ENCODE results near the gene ATP9A. TPM values are rescaled to one million over a fixed set of nuclear protein-coding genes. Genes with fewer than 3 reads are reported as not detected.

ATP9A gene
- total RNA-seq, 2 experiments from 2014 or later, result 0.11 to 0.19 TPM

DNA sequence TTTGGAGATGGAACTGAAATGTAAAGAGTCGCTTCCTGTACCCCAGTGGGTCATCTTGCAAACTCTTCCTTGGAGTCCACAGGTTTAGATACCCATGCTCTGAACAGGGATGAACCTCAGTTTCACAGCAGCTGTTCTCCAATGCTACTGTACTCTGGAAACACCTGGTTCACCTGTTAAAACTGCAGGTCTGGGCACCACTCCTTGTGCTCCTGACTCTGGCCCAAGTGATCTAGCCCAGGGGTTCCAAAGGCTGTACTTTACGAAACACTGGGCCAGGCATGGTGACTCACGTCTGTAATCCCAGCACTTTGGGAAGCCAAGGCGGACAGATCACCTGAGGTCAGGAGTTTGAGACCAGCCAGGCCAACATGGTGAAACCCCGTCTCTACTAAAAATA lies 102.1 kb downstream of the ATP9A start:
- CTCF ChIA-PET, result no interaction called here
- Mint-ChIP-seq H3K36me3 (ENCODE audit: low read depth) (no peaks in the 10 kb centered on the region), H3K9me3 (no peaks in the 10 kb centered on the region), H3K27ac (no peak overlapping the region), H3K4me1 (ENCODE audit: low read depth) (peaks cover 19% of the 10 kb centered on the region), H3K4me3 (no peak overlapping the region), H3K27me3 (peaks cover 3% of the 10 kb centered on the region)
- H3K27me3 ChIP-seq (ENCODE audit: control insufficient read depth in 1 of 2, insufficient read depth in 2 of 2, low read length in 2 of 2), result no peaks in the 10 kb centered on the region
- H3K4me3 ChIP-seq (ENCODE audit: low read length), result no peak overlapping the region
- DNase-seq (no peak), ATAC-seq (ENCODE audit: poor library complexity) (no peak)
- POLR2A ChIA-PET, result no interaction called here
- H3K36me3 ChIP-seq (ENCODE audit: insufficient read depth, low read length), result no peaks in the 10 kb centered on the region
- TF ChIP-seq, protein P1, sequence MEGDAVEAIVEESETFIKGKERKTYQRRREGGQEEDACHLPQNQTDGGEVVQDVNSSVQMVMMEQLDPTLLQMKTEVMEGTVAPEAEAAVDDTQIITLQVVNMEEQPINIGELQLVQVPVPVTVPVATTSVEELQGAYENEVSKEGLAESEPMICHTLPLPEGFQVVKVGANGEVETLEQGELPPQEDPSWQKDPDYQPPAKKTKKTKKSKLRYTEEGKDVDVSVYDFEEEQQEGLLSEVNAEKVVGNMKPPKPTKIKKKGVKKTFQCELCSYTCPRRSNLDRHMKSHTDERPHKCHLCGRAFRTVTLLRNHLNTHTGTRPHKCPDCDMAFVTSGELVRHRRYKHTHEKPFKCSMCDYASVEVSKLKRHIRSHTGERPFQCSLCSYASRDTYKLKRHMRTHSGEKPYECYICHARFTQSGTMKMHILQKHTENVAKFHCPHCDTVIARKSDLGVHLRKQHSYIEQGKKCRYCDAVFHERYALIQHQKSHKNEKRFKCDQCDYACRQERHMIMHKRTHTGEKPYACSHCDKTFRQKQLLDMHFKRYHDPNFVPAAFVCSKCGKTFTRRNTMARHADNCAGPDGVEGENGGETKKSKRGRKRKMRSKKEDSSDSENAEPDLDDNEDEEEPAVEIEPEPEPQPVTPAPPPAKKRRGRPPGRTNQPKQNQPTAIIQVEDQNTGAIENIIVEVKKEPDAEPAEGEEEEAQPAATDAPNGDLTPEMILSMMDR (IDR thresholded peaks at IDR 0.05), result no peak
- H3K27ac ChIP-seq (ENCODE audit: low read depth in 1 of 2, low read length in 2 of 2), result no peak overlapping the region
- H3K9me3 ChIP-seq (ENCODE audit: control insufficient read depth in 1 of 2, insufficient read depth in 1 of 2, low read length in 2 of 2), result no peaks in the 10 kb centered on the region
- intact Hi-C loops (cut with DNase I, micrococcal nuclease), result no loop called here
- H3K4me1 ChIP-seq (ENCODE audit: insufficient read depth, low read length), result peaks cover 17% of the 10 kb centered on the region

DNA sequence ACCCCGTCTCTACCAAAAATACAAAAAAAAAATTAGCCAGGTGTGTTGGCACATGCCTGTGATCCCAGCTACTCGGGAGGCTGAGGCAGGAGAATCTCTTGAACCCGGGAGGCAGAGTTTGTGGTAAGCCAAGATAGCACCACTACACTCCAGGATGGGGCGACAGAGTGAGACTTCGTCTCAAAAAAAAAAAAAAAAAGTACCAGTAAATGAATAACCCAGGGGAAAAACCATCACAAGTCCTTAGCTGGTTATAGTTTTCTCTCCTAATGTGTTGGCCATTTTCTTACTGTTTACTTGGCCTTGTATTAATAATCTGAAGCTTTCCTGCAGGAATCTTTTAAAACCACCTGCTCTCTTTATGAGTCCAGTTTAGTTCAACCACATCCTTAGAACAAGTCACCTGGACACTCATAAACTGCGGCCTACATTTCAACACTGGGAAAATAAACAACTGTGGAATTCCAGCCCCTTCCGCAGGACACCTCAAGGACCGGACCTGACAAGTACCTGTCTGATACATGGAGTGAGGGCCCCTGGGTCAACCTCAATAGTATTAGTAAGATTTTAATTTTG lies 102.6 kb downstream of the ATP9A start:
- H3K4me1 ChIP-seq (ENCODE audit: insufficient read depth, low read length), result peaks cover 19% of the 10 kb centered on the region
- no peaks in the 10 kb centered on the region for H3K36me3 ChIP-seq (ENCODE audit: insufficient read depth, low read length)
- peaks cover 3% of the 10 kb centered on the region for H3K27me3 Mint-ChIP-seq
- TF ChIP-seq, protein P1 (IDR thresholded peaks at IDR 0.05), result no peak
- H3K4me3 Mint-ChIP-seq, result no peak overlapping the region
- peaks cover 19% of the 10 kb centered on the region for H3K4me1 Mint-ChIP-seq (ENCODE audit: low read depth)
- ChIA-PET POLR2A (no interaction called here), CTCF (no interaction called here)
- H3K27ac ChIP-seq (ENCODE audit: low read depth in 1 of 2, low read length in 2 of 2), result no peak overlapping the region
- H3K9me3 Mint-ChIP-seq, result no peaks in the 10 kb centered on the region
- no peaks in the 10 kb centered on the region for H3K9me3 ChIP-seq (ENCODE audit: control insufficient read depth in 1 of 2, insufficient read depth in 1 of 2, low read length in 2 of 2)
- H3K36me3 Mint-ChIP-seq (ENCODE audit: low read depth), result no peaks in the 10 kb centered on the region
- DNase-seq (no peak), ATAC-seq (ENCODE audit: poor library complexity) (no peak)
- no peak overlapping the region for H3K27ac Mint-ChIP-seq
- intact Hi-C loops (cut with DNase I, micrococcal nuclease), result no loop called here
- H3K27me3 ChIP-seq (ENCODE audit: control insufficient read depth in 1 of 2, insufficient read depth in 2 of 2, low read length in 2 of 2), result no peaks in the 10 kb centered on the region
- no peak overlapping the region for H3K4me3 ChIP-seq (ENCODE audit: low read length)

DNA sequence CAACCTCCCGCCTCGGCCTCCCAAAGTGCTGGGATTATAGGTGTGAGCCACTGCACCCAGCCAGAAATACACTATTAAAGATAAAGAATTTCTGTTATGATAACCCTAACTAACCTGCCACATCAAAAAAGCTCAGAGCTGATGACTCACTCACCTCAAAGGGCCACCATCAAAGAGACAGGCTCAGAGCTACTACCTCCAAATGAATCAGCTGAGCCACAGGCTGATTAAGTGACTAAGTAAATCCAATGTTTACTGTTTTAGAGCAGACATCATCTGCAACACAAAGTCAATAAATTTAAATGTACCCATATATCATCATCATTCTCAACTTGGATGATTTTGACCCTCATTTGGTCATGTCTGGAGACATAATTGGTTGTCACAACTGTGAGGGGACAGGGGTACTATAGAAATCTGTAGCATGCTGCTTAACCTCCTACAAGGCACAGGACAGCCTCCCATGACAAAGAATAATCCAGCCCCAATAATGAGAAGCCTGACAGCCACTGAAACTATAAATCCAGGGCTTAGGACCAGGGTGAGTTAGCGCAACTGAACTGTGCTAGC lies 106.5 kb downstream of the ATP9A start:
- H3K4me3 ChIP-seq (ENCODE audit: low read length), result no peak overlapping the region
- Mint-ChIP-seq H3K9me3 (no peaks in the 10 kb centered on the region), H3K4me3 (no peak overlapping the region), H3K4me1 (ENCODE audit: low read depth) (peaks cover 10% of the 10 kb centered on the region), H3K36me3 (ENCODE audit: low read depth) (no peaks in the 10 kb centered on the region), H3K27ac (no peak overlapping the region), H3K27me3 (no peaks in the 10 kb centered on the region)
- no peaks in the 10 kb centered on the region for H3K36me3 ChIP-seq (ENCODE audit: insufficient read depth, low read length)
- no peaks in the 10 kb centered on the region for H3K27me3 ChIP-seq (ENCODE audit: control insufficient read depth in 1 of 2, insufficient read depth in 2 of 2, low read length in 2 of 2)
- DNase-seq (peak in 10 of 14 experiments; percentile 2 to 65 (median 23)), ATAC-seq (ENCODE audit: poor library complexity) (peak; percentile 87)
- ChIA-PET CTCF (no interaction called here), POLR2A (no interaction called here)
- no peaks in the 10 kb centered on the region for H3K9me3 ChIP-seq (ENCODE audit: control insufficient read depth in 1 of 2, insufficient read depth in 1 of 2, low read length in 2 of 2)
- intact Hi-C loops (cut with DNase I, micrococcal nuclease), result no loop called here
- H3K27ac ChIP-seq (ENCODE audit: low read depth in 1 of 2, low read length in 2 of 2), result no peak overlapping the region
- TF ChIP-seq, protein P1 (IDR thresholded peaks at IDR 0.05), result no peak
- peaks cover 14% of the 10 kb centered on the region for H3K4me1 ChIP-seq (ENCODE audit: insufficient read depth, low read length)

Data from CD4-positive, alpha-beta T cell (primary cell).